ENCODE measurements around the gene DPH2. TPM values are rescaled to one million over a fixed set of nuclear protein-coding genes. Genes with fewer than 3 reads are reported as not detected.

The DPH2 gene
- total RNA-seq, 1 donor from 2014 or later: 69.3 TPM

DNA sequence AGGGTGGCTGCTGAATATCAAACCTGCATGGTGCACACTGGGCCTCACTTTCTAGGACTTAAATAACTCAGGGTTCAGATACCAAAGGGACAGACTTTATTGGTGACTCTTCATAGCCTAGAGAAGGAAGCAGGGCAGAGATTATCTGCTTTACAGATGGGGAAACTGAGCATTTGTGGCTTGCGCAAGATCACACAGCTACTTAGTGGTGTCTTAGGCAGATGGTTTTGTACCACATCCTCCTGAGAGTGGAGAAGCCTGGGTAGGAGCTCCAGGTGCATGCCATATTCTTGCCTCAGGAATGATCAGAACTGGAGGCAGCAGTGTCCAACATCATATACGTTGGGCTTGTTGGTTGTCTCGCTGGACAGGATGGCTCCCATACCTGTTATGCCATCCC is 6.8 kb upstream of the DPH2 start:
- H3K9me3 ChIP-seq: no peaks in the 10 kb centered on the region
- no peak overlapping the region for H3K4me3 ChIP-seq
- no peaks in the 10 kb centered on the region for H3K27me3 ChIP-seq
- H3K4me1 ChIP-seq: no peaks in the 10 kb centered on the region
- TF ChIP-seq, protein P1, sequence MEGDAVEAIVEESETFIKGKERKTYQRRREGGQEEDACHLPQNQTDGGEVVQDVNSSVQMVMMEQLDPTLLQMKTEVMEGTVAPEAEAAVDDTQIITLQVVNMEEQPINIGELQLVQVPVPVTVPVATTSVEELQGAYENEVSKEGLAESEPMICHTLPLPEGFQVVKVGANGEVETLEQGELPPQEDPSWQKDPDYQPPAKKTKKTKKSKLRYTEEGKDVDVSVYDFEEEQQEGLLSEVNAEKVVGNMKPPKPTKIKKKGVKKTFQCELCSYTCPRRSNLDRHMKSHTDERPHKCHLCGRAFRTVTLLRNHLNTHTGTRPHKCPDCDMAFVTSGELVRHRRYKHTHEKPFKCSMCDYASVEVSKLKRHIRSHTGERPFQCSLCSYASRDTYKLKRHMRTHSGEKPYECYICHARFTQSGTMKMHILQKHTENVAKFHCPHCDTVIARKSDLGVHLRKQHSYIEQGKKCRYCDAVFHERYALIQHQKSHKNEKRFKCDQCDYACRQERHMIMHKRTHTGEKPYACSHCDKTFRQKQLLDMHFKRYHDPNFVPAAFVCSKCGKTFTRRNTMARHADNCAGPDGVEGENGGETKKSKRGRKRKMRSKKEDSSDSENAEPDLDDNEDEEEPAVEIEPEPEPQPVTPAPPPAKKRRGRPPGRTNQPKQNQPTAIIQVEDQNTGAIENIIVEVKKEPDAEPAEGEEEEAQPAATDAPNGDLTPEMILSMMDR (IDR thresholded peaks at IDR 0.05): no peak
- no peak overlapping the region for H3K27ac ChIP-seq
- no peak for DNase-seq (ENCODE audit: low spot score in 2 of 2)
- intact Hi-C loops (cut with DNase I): no loop called here
- H3K36me3 ChIP-seq: peaks cover 49 to 62% of the 10 kb centered on the region in 2 donors

GRCh38 chr1:43963890-43964289 is 5.9 kb upstream of the DPH2 start:
- no peak for DNase-seq (ENCODE audit: low spot score in 2 of 2)
- TF ChIP-seq, protein P1 (IDR thresholded peaks at IDR 0.05): no peak
- no peaks in the 10 kb centered on the region for H3K4me1 ChIP-seq
- intact Hi-C loops (cut with DNase I): no loop called here
- H3K27me3 ChIP-seq: no peaks in the 10 kb centered on the region
- peaks cover 40 to 53% of the 10 kb centered on the region in 2 donors for H3K36me3 ChIP-seq
- H3K4me3 ChIP-seq: no peak overlapping the region
- no peaks in the 10 kb centered on the region for H3K9me3 ChIP-seq
- no peak overlapping the region for H3K27ac ChIP-seq

- H3K4me3 ChIP-seq: no peak overlapping the region
- TF ChIP-seq, protein P1 (IDR thresholded peaks at IDR 0.05): no peak
- peaks cover 37 to 39% of the 10 kb centered on the region in 2 donors for H3K36me3 ChIP-seq
- no peak for DNase-seq (ENCODE audit: low spot score in 2 of 2)
- no peaks in the 10 kb centered on the region for H3K27me3 ChIP-seq
- H3K9me3 ChIP-seq: no peaks in the 10 kb centered on the region
- intact Hi-C loops (cut with DNase I): no loop called here
- H3K4me1 ChIP-seq: peaks cover under 1 to 2% of the 10 kb centered on the region in 2 donors
- no peak overlapping the region for H3K27ac ChIP-seq
Observed at GRCh38 chr1:43965316-43965715, 4.5 kb upstream of the DPH2 start.

GRCh38 chr1:43968348-43968948 is 1.4 kb upstream of the DPH2 start:
- H3K4me1 ChIP-seq: peaks cover 6 to 8% of the 10 kb centered on the region in 2 donors
- TF ChIP-seq, protein P1 (IDR thresholded peaks at IDR 0.05): no peak
- no peak overlapping the region for H3K27ac ChIP-seq
- intact Hi-C loops (cut with DNase I): no loop called here
- no peaks in the 10 kb centered on the region for H3K27me3 ChIP-seq
- DNase-seq (ENCODE audit: low spot score in 2 of 2): no peak
- H3K9me3 ChIP-seq: no peaks in the 10 kb centered on the region
- peaks cover 19 to 20% of the 10 kb centered on the region in 2 donors for H3K36me3 ChIP-seq
- H3K4me3 ChIP-seq: no peak overlapping the region

DNA sequence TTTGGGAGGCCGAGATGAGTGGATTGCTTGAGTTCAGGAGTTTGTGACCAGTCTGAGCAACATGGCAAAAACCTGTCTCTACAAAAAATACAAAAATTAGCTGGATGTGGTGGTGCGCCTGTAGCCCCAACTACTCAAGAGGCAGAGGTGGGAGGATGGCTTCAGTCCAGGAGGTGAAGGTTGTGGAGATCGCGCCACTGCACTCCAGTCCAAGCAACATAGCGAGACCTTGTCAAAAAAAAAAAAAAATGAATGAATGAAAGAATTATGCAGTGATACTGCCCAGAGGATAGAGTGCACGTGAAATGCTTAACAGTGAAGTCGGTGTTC is 429 bp upstream of the DPH2 start:
- no peak for DNase-seq (ENCODE audit: low spot score in 2 of 2)
- intact Hi-C loops (cut with DNase I): loop anchor here (1.0 kb wide), 2 partner anchors 22 to 23 kb away; partner anchors contain the start of genes CCDC24 and IPO13
- no peaks in the 10 kb centered on the region for H3K27me3 ChIP-seq
- peak overlapping the region in 1 of 2 donors; percentile 83 for H3K4me3 ChIP-seq
- TF ChIP-seq, protein P1 (IDR thresholded peaks at IDR 0.05): no peak
- H3K9me3 ChIP-seq: no peaks in the 10 kb centered on the region
- no peak overlapping the region for H3K27ac ChIP-seq
- peaks cover 13 to 15% of the 10 kb centered on the region in 2 donors for H3K36me3 ChIP-seq
- peaks cover 6 to 8% of the 10 kb centered on the region in 2 donors for H3K4me1 ChIP-seq

Measured in ascending aorta (tissue), 2 donors.